CD4-positive, alpha-beta T cell treated with Interleukin-1 beta for 1 hour (primary cell): ENCODE results near the gene PRIM2.
"Not testable (repeated sequence)": the region's sequence is repeated elsewhere in the genome, so short reads cannot be mapped to it uniquely, and the experiment has no call there.

ENCODE experiments used
- DNase-seq, 2 donors: peaks; one replicate each; pipeline ENCODE4 v3.0.0-alpha.2; 2020 to 2022

Gene PRIM2

DNA sequence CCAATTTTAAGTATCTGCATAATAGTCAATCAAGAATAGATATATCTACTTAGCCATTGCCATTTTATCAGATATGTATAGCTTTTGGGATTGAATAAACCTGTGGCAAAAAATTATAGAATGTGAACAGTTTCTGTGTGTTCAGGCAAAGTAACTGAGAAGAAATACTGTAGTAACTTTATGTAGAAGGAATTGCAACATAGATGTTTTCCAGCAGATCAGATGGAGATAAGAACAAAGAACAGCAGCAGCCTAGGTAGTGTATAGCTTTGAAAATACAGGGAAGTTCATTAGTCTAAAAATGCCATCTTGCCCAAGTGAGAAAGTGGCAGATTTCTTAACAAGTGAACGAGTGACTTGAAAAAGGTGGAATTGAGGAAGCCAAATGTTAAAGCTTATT lies 197.7 kb downstream of the PRIM2 start:
- DNase-seq: not testable (repeated sequence)

DNA sequence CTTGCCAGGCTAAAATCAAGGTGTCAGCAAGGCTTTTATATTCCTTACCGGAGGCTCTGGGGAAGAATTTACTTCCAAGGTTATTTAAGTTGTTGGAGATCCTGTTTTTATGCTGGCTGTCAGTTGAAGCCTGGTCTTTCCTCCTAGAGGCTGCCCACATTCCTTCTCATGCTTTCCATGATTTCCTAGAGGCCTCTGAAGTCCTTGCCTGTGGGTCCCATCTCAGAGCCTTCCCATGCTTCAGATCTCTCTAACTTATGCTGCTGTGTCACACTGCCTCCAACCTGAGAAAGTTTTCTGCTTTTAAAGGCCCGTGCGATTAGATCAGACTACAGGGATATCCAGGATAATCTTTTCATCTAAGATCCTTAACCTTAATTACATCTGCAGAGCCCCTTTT lies 198.4 kb downstream of the PRIM2 start:
- DNase-seq: not testable (repeated sequence)

DNA sequence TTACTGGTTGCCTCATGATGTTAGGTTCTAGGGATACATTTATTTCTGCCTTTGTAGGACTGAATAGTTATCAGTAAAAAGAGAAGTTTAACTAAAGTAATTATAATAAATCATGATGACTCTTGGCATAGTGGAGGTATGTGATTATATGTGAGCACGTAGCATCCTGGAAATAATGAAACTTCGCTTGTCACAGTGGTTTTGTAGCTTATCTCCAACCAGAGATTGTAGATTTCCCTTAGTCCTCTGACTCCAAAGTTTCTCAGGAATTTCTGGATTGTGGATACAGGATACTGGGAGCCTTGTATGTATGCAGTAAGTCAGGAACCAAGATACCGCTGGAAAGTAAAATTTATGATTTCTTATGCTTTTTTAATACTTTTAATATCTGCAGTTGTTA lies 199.3 kb downstream of the PRIM2 start:
- not testable (repeated sequence) for DNase-seq

- not testable (repeated sequence) for DNase-seq
Measured at GRCh38 chr6:57519198-57519597, 201.8 kb downstream of the PRIM2 start.

- not testable (repeated sequence) for DNase-seq
Measured at GRCh38 chr6:57521085-57521484, 203.7 kb downstream of the PRIM2 start.

DNA sequence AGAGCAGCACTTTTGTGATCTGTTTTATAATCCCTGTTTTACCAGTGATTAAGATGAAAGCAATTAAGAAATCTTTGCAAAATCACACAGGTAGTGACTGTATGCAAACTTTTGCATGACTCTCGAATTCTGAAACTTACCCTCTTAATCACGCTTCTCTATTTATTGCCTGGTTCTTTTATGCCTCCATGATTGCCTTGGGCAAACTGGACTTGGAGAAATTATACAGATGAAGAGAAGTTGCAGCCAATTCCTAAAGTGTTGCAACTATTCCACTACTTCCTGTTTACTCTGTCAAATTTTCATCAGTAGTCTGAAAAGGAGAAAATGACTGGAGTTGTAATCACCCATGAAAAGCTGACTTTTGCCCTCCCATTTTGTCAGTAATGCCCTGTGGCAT lies 205.8 kb downstream of the PRIM2 start:
- DNase-seq: not testable (repeated sequence)

DNA sequence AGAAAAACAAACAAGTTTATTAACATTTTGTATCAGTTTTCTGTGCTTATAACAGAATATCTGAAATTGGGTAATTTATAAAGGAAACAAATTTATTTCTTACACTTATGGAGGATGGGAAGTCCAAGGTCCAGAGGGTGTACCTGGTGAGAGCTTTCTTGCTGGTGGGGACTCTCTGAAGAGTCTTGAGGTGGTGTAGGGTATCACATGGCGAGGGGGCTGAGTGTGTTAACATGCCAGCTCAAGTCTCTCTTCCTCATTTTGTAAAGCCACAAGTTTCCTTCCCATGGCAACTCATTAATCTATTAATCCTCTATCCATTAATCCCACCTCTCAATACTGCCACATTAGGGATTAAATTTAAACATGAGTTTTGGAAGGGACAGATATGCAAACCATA lies 212.3 kb downstream of the PRIM2 start:
- DNase-seq: not testable (repeated sequence)

GRCh38 chr6:57532660-57533059 lies 215.2 kb downstream of the PRIM2 start:
- DNase-seq: not testable (repeated sequence)

- not testable (repeated sequence) for DNase-seq
Measured at GRCh38 chr6:57535121-57535520, 217.7 kb downstream of the PRIM2 start.

GRCh38 chr6:57535994-57536393 lies 218.6 kb downstream of the PRIM2 start:
- not testable (repeated sequence) for DNase-seq

- not testable (repeated sequence) for DNase-seq
Measured at GRCh38 chr6:57537916-57538315, 220.5 kb downstream of the PRIM2 start.

- not testable (repeated sequence) for DNase-seq
Measured at GRCh38 chr6:57551961-57552360, 234.5 kb downstream of the PRIM2 start.

DNA sequence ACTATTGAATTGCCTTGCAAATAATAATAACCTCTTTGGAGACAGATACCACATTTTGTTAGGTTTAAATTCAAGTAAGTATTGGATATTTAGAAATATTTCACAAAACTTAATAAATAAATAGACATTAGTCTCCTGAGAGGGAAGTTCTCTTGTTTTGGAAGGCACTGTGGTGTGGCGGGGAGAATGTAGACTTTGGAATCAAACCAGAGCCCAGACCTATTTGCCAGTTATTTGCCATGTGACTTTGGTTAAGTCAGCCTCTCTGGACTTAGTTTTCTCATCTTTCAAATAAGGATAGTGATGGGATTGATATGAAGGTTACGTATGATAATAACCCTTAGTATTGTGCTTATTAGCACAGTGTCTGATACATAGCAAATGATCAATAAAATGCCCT lies 240.4 kb downstream of the PRIM2 start:
- DNase-seq: not testable (repeated sequence)

DNA sequence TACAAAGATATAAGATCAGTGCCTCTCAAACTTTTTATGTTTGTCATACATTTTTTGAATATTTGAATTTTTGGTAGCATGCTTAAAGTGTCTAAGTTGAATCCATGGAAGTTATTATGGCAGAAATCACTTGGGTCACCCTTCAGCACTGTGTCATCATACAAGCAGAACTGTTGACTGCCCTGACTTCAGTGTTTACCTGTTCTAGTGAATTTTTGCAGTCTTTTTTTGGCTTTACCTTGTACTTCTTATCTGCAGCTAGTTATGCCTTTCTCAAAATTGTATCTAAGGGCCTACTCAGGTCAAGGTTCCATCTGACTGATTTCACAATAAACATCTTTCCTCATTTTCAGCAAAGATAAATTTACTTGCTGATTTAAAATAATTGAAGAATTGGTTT lies 241.7 kb downstream of the PRIM2 start:
- DNase-seq: not testable (repeated sequence)

DNA sequence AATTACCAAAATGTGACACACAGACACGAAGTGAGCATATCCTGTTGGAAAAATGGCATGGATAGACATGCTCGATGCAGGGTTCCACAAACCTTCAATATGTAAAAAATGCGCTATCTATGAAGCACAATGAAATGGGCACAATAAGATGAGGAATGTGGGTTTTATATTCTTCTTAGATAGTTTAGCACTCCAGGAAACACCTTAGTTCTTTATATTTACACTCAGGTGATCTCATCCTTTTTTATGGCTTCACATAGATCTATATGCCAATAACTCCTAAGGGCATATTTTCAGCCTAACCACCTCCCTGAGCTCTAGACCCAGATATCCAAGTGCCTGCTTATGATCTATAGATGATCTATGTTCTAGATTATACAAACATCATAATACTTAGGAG lies 244.8 kb downstream of the PRIM2 start:
- DNase-seq: not testable (repeated sequence)

GRCh38 chr6:57572119-57572518 lies 254.7 kb downstream of the PRIM2 start:
- DNase-seq: not testable (repeated sequence)

DNA sequence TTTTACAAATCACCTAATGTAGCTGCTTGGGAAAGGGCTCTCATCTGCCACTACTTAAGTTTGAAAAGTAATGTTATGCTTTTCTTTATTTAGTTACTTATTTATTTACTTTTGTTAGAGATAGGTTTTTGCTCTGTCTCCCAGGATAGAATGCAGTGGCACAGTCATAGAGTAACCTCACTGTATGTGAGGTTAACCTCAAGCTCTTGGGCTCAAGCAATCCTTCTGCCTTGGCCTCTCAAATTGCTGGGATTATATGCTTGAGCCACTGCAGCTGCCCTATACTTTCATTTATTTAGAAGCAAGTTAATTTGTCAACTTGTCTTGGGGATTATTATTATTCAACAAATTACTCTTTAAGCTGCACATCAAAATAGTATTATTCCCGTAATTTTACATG lies 255.4 kb downstream of the PRIM2 start:
- not testable (repeated sequence) for DNase-seq

- DNase-seq: not testable (repeated sequence)
Measured at GRCh38 chr6:57577023-57577422, 259.6 kb downstream of the PRIM2 start.

- DNase-seq: not testable (repeated sequence)
Measured at GRCh38 chr6:57579489-57579888, 262.1 kb downstream of the PRIM2 start.

DNA sequence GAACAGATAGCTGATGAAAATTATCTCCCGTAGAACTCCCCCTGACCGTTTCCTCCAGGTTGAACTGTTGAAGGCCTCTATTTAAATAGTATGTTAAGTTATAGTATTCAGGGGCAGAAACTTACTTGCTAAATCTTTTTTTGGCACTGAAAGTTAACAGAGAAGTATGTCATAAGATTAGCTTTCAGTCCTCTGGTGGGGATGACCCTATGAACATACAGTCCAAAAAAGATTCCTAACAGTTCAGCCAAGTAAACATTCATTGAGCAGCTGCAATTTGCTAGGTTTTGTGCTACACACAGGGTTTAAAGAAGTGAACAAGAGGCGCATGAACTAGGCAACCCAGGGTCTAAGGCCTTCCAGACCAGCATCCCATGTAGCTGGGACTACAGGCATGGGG lies 264.2 kb downstream of the PRIM2 start:
- DNase-seq: not testable (repeated sequence)

GRCh38 chr6:57601105-57601504 lies 283.7 kb downstream of the PRIM2 start:
- DNase-seq: not testable (repeated sequence)

DNA sequence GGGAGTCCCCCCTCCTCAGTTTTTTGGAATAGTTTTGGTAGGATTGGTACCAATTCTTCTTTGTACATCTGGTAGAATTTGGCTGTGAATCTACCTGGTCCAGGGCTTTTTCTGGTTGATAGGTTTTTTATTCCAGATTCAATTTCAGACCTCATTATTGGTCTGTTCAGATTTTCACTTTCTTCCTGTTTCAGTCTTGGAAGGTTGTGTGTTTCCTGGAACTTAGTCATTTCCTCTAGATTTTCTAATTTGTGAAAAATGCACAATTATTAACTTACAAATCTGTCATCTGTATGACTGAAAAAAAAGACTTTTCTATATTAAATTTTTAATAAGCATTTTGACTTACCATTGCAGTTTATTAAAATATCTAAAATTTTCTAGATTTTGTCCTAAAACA lies 287.9 kb downstream of the PRIM2 start:
- not testable (repeated sequence) for DNase-seq

GRCh38 chr6:57606331-57606730 lies 288.9 kb downstream of the PRIM2 start:
- not testable (repeated sequence) for DNase-seq

DNA sequence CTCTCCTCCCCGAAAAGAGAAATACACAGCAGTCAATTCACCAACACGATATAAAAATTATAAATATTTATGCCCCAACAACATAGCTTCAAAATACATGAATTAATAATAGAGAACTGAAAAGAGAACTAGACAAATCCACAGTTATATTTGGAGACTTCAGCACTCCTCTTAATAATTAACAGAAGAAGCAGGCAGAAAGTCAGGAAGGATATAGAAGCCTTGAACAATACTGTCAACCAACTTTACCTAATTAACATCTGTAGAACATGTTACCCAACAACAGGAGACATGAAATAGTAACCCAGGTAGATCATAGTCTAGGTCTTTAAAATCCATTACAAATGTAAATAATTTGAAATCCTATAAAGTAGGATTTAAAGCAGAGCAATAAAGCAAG lies 293.2 kb downstream of the PRIM2 start:
- not testable (repeated sequence) for DNase-seq

- not testable (repeated sequence) for DNase-seq
Measured at GRCh38 chr6:57618959-57619358, 301.5 kb downstream of the PRIM2 start.

GRCh38 chr6:57631773-57632172 lies 314.3 kb downstream of the PRIM2 start:
- DNase-seq: not testable (repeated sequence)
